ENCODE results near the gene BEST2. TPM values are rescaled to one million over a fixed set of nuclear protein-coding genes. Genes with fewer than 3 reads are reported as not detected.

The BEST2 gene
- total RNA-seq, 4 donors from 2014 or later: not detected

- no peak for TF ChIP-seq CTCF (IDR thresholded peaks at IDR 0.05)
- no peak for ATAC-seq (ENCODE audit: low FRiP score)
Observed at GRCh38 chr19:12784394-12784870, 32.8 kb downstream of the BEST2 start.

GRCh38 chr19:12784871-12785430 is 33.4 kb downstream of the BEST2 start:
- ATAC-seq (ENCODE audit: low FRiP score) (no peak), DNase-seq (ENCODE audit: low spot score) (no peak)
- no peak for TF ChIP-seq CTCF (IDR thresholded peaks at IDR 0.05)

More at GRCh38 chr19:12784394-12784870, 32.8 kb downstream of the BEST2 start:
- DNase-seq (ENCODE audit: low spot score): no peak

- ATAC-seq (ENCODE audit: low FRiP score) (no peak), DNase-seq (ENCODE audit: low spot score) (no peak)
- no peak for TF ChIP-seq CTCF (IDR thresholded peaks at IDR 0.05)
Observed at GRCh38 chr19:12785431-12786031, 33.9 kb downstream of the BEST2 start.

- no peak for ATAC-seq (ENCODE audit: low FRiP score)
- no peak for DNase-seq (ENCODE audit: low spot score)
- no peak for TF ChIP-seq CTCF (IDR thresholded peaks at IDR 0.05)
Observed at GRCh38 chr19:12786141-12786870, 34.7 kb downstream of the BEST2 start.

GRCh38 chr19:12786952-12787351 is 35.4 kb downstream of the BEST2 start:
- no peak for TF ChIP-seq CTCF (IDR thresholded peaks at IDR 0.05)
- ATAC-seq (ENCODE audit: low FRiP score): no peak
- DNase-seq (ENCODE audit: low spot score): no peak

- TF ChIP-seq CTCF (IDR thresholded peaks at IDR 0.05): no peak
- no peak for DNase-seq (ENCODE audit: low spot score)
- ATAC-seq (ENCODE audit: low FRiP score): no peak
Observed at GRCh38 chr19:12787458-12787857, 35.9 kb downstream of the BEST2 start.

Data from omental fat pad (tissue), 4 donors.